NAMALWA (cell line): ENCODE results near the gene SLC26A11.
A peak's percentile ranks its signal among the peaks of the same experiment; 100 is the strongest.
"Not testable (repeated sequence)": the region's sequence is repeated elsewhere in the genome, so short reads cannot be mapped to it uniquely, and the experiment has no call there.

Source experiments
- DNase-seq: peaks from one replicate; pipeline ENCODE4 v3.0.0-alpha.2; 2015; ENCODE audit warnings: low spot score

The SLC26A11 gene

GRCh38 chr17:80196652-80197051 is 23.6 kb upstream of the SLC26A11 start:
- no peak for DNase-seq

GRCh38 chr17:80198144-80198661 is 22.0 kb upstream of the SLC26A11 start:
- DNase-seq: no peak

GRCh38 chr17:80199295-80199694 is 20.9 kb upstream of the SLC26A11 start:
- not testable (repeated sequence) for DNase-seq

GRCh38 chr17:80201446-80201845 is 18.8 kb upstream of the SLC26A11 start:
- DNase-seq: no peak

GRCh38 chr17:80202197-80202596 is 18.0 kb upstream of the SLC26A11 start:
- no peak for DNase-seq

- DNase-seq: peak; percentile 20
These were observed 16.7 kb upstream of the SLC26A11 start for GRCh38 chr17:80203471-80203963.

- no peak for DNase-seq
These were observed 15.4 kb upstream of the SLC26A11 start for GRCh38 chr17:80204626-80205468.

GRCh38 chr17:80205811-80206210 is 14.4 kb upstream of the SLC26A11 start:
- DNase-seq: no peak

GRCh38 chr17:80208050-80208449 is 12.2 kb upstream of the SLC26A11 start:
- no peak for DNase-seq

- DNase-seq: no peak
These were observed 10.5 kb upstream of the SLC26A11 start for GRCh38 chr17:80209765-80210164.

- DNase-seq: no peak
These were observed 9.7 kb upstream of the SLC26A11 start for GRCh38 chr17:80210348-80211108.

GRCh38 chr17:80212109-80212508 is 8.1 kb upstream of the SLC26A11 start:
- no peak for DNase-seq

- DNase-seq: no peak
These were observed 7.7 kb upstream of the SLC26A11 start for GRCh38 chr17:80212511-80212910.

GRCh38 chr17:80212962-80213642 is 7.1 kb upstream of the SLC26A11 start:
- DNase-seq: no peak

GRCh38 chr17:80213643-80213975 is 6.6 kb upstream of the SLC26A11 start:
- no peak for DNase-seq

- no peak for DNase-seq
These were observed 6.0 kb upstream of the SLC26A11 start for GRCh38 chr17:80214012-80214877.

- no peak for DNase-seq
These were observed 5.4 kb upstream of the SLC26A11 start for GRCh38 chr17:80214878-80215210.

- DNase-seq: no peak
These were observed 3.5 kb upstream of the SLC26A11 start for GRCh38 chr17:80216473-80217456.

- DNase-seq: no peak
These were observed 2.4 kb upstream of the SLC26A11 start for GRCh38 chr17:80217703-80218362.

- no peak for DNase-seq
These were observed 1.8 kb upstream of the SLC26A11 start for GRCh38 chr17:80218391-80218790.
